Measurements from ENCODE around the gene MAP2K6. TPM values are rescaled to one million over a fixed set of nuclear protein-coding genes. Genes with fewer than 3 reads are reported as not detected.

Gene MAP2K6
- total RNA-seq, 1 donor from 2014 or later = 4.7 TPM

DNA sequence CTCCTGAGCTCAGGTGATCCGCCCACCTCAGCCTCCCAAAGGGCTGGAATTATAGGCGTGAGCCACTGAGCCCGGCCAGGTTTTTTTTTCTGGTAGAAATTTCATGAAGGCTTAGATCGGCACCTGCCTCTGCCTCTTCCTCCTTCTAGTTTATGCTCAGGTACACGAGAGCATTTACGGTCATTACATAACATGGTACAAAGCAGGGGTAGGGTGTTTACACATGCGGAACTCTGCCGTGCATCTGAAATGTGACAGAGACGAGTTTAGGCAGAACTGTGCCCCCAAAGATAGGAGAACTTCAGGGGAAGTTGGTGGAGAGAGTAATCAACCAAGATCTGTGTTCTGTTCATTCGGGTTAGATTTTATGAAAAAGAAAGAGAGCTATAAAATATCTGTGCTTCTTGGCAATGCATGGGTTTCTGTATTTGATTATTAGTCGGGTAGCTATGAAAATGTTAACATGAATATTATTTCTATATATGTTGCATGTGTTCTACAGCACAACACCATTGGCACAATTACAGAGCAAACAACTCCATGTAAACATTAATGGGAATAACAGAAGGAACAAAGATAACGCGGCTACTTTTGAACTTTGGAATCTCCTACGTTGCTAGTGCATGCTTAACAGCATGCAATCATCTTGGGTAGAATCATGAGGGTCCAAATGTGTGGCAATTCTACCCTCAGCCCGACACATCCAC, 23.5 kb upstream of the MAP2K6 start:
- Histone ChIP-seq H3K27me3 (peaks cover 12% of the 10 kb centered on the region), H3K4me3 (no peak overlapping the region), H3K27ac (no peak overlapping the region), H3K36me3 (no peaks in the 10 kb centered on the region), H3K4me1 (no peaks in the 10 kb centered on the region), H3K9me3 (no peaks in the 10 kb centered on the region)
- no peak for DNase-seq
- TF ChIP-seq, protein P1, sequence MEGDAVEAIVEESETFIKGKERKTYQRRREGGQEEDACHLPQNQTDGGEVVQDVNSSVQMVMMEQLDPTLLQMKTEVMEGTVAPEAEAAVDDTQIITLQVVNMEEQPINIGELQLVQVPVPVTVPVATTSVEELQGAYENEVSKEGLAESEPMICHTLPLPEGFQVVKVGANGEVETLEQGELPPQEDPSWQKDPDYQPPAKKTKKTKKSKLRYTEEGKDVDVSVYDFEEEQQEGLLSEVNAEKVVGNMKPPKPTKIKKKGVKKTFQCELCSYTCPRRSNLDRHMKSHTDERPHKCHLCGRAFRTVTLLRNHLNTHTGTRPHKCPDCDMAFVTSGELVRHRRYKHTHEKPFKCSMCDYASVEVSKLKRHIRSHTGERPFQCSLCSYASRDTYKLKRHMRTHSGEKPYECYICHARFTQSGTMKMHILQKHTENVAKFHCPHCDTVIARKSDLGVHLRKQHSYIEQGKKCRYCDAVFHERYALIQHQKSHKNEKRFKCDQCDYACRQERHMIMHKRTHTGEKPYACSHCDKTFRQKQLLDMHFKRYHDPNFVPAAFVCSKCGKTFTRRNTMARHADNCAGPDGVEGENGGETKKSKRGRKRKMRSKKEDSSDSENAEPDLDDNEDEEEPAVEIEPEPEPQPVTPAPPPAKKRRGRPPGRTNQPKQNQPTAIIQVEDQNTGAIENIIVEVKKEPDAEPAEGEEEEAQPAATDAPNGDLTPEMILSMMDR (IDR thresholded peaks at IDR 0.05) = no peak
- ATAC-seq = no peak
- intact Hi-C loops (cut with DNase I) = no loop called here

DNA sequence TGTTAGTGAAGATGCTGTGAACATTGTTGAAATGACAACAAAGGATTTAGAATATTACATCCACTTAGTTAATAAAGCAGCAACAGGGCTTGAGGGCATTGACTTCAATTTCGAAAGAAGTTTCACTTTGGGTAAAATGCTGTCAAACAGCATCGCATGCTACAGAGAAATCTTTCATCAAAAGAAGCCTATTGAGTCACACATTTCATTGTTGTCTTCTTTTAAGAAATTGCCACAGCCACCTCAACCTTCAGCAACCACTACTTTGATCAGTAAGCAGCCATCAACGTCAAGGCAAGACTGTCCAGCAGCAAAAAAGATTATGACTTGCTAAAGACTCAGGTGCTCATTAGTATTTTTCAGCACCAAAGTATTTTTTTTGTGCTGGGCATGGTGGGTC, 13.2 kb upstream of the MAP2K6 start:
- ATAC-seq = no peak

DNA sequence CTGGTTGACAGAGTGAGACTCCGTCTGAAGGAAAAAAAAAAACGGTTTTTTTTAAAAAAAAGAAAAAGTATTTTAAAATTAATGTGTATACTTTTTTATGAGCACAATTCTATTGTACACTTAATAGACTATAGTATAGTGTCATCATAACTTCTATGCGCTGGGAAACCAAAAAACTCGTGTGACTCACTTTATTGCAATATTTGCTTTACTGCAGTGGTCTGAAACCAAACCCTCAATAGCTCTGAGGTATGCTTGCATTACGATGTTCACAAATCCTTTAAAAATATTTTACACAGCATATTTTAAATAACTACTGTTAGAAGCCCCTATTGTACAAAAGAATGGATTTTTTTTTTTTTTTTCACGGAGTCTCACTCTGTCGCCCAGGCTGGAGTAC, 12.4 kb upstream of the MAP2K6 start:
- intact Hi-C loops (cut with DNase I) = no loop called here
- Histone ChIP-seq H3K27ac (no peak overlapping the region), H3K4me3 (no peak overlapping the region), H3K4me1 (no peaks in the 10 kb centered on the region), H3K27me3 (no peaks in the 10 kb centered on the region), H3K36me3 (no peaks in the 10 kb centered on the region), H3K9me3 (no peaks in the 10 kb centered on the region)
- DNase-seq (no peak), ATAC-seq (no peak)
- TF ChIP-seq, protein P1 (IDR thresholded peaks at IDR 0.05) = no peak

More for the DNA sequence above, 13.2 kb upstream of the MAP2K6 start:
- H3K4me1 ChIP-seq = no peaks in the 10 kb centered on the region
- DNase-seq = no peak
- H3K4me3 ChIP-seq = no peak overlapping the region
- H3K27ac ChIP-seq = no peak overlapping the region
- intact Hi-C loops (cut with DNase I) = no loop called here
- TF ChIP-seq, protein P1 (IDR thresholded peaks at IDR 0.05) = no peak
- no peaks in the 10 kb centered on the region for H3K27me3 ChIP-seq
- H3K9me3 ChIP-seq = no peaks in the 10 kb centered on the region
- H3K36me3 ChIP-seq = no peaks in the 10 kb centered on the region

DNA sequence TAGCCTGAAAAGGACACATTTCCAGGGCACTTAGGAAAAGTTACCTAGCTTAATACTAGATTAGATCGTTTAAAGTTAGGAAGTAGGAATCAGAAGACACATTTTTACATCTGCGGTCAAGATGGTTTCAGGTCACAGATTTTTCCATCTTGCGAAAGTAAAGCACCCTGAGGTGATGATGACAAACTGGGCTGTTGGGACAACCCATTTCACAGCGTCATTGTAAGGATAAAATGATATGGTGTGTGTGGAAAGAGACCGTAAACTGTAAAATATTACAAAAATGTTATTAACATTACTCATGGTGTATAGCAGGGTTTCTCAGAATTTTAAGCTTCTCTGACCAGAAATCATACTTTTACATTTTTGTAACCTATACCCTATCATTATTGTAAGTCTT, 10.1 kb upstream of the MAP2K6 start:
- DNase-seq (no peak), ATAC-seq (no peak)
- Histone ChIP-seq H3K9me3 (no peaks in the 10 kb centered on the region), H3K4me3 (no peak overlapping the region), H3K36me3 (no peaks in the 10 kb centered on the region), H3K4me1 (no peaks in the 10 kb centered on the region), H3K27me3 (no peaks in the 10 kb centered on the region), H3K27ac (no peak overlapping the region)
- TF ChIP-seq, protein P1 (IDR thresholded peaks at IDR 0.05) = no peak
- intact Hi-C loops (cut with DNase I) = no loop called here

DNA sequence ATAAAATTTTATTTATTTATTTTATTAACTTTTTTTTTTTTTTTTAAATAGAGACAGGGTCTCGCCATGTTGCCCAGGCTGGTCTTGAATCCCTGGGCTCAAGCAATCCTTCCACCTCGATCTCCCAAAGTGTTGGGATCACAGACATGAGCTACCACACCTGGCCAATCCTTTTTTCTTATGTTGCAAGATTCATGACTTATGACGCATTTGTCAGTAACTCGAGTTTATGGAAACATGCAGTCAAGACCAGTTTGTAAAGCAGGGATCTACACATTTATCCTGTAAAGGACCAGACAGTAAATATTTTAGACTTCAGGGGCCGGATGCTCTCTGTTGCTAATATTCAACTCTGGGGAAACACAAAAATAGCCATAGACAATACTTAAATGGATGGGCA, 9.4 kb upstream of the MAP2K6 start:
- no peaks in the 10 kb centered on the region for H3K27me3 ChIP-seq
- intact Hi-C loops (cut with DNase I) = no loop called here
- ATAC-seq (no peak), DNase-seq (no peak)
- TF ChIP-seq, protein P1 (IDR thresholded peaks at IDR 0.05) = no peak
- no peak overlapping the region for H3K4me3 ChIP-seq
- H3K27ac ChIP-seq = no peak overlapping the region
- H3K9me3 ChIP-seq = no peaks in the 10 kb centered on the region
- no peaks in the 10 kb centered on the region for H3K4me1 ChIP-seq
- H3K36me3 ChIP-seq = no peaks in the 10 kb centered on the region

DNA sequence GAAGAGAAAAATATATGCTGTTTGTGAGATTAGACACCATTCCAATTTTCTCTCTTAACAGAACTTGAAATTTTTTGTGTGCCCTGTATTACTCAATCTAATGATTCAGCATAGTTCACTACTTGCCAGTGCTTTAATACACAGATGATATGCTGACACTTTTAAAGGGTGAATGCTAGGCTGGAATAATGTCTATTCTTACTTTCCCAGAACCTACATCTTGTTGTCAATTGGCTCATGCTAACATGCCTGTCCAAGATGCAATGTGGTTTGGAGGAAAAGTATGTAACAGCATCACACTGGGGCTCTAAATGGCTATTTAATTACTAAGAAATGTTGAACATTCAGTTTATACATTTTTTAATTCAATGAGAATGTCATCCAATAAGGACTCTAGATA, 7.6 kb upstream of the MAP2K6 start:
- no peaks in the 10 kb centered on the region for H3K27me3 ChIP-seq
- intact Hi-C loops (cut with DNase I) = no loop called here
- no peaks in the 10 kb centered on the region for H3K4me1 ChIP-seq
- no peak overlapping the region for H3K4me3 ChIP-seq
- no peak for ATAC-seq
- TF ChIP-seq, protein P1 (IDR thresholded peaks at IDR 0.05) = no peak
- DNase-seq = no peak
- H3K27ac ChIP-seq = no peak overlapping the region
- H3K36me3 ChIP-seq = no peaks in the 10 kb centered on the region
- no peaks in the 10 kb centered on the region for H3K9me3 ChIP-seq

Data from upper lobe of right lung (tissue), 1 donor.